Thyroid gland (tissue), 4 donors: Measurements from ENCODE around the gene CSF3R.

Experiments used
- POLR2A ChIP-seq, 2 donors: fragments of 450-650 bp; IDR thresholded peaks; one replicate each; pipeline ENCODE4 v1.6.1; 2017; ENCODE audit warnings: antibody characterized with exemption in 2 of 2, mild to moderate bottlenecking in 2 of 2, moderate library complexity in 1 of 2
- TF ChIP-seq, protein P1 (sequence below), 6 experiments: fragments of 200-600 bp in 3 of 6; fragments of 450-650 bp in 3 of 6; sonication (generic) in 3 of 6; IDR thresholded peaks; one replicate each; pipeline ENCODE4 v1.5.1; 2016 to 2019; ENCODE audit warnings: antibody characterized with exemption in 6 of 6, mild to moderate bottlenecking in 2 of 6, inconsistent platforms in 1 of 6, moderate library complexity in 1 of 6

DNA sequence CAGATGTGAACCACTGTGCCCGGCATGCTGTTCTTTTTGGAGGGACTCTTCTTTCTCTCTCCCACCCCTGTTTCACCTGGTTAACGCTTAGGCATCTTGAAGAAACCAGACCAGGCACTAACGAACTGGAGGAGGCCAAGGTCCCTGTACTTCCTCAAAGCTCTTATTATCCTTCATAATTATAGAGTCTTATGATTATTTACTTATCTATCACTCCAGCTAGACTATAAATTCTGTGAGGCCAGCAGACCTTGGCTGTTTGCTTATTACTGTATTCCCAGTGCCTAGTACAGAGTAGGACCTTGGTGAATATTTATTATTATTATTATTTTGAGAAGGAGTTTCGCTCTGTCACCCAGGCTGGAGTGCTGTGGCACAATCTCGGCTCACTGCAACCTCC lies 5.8 kb downstream of the CSF3R start:
- TF ChIP-seq, protein P1, sequence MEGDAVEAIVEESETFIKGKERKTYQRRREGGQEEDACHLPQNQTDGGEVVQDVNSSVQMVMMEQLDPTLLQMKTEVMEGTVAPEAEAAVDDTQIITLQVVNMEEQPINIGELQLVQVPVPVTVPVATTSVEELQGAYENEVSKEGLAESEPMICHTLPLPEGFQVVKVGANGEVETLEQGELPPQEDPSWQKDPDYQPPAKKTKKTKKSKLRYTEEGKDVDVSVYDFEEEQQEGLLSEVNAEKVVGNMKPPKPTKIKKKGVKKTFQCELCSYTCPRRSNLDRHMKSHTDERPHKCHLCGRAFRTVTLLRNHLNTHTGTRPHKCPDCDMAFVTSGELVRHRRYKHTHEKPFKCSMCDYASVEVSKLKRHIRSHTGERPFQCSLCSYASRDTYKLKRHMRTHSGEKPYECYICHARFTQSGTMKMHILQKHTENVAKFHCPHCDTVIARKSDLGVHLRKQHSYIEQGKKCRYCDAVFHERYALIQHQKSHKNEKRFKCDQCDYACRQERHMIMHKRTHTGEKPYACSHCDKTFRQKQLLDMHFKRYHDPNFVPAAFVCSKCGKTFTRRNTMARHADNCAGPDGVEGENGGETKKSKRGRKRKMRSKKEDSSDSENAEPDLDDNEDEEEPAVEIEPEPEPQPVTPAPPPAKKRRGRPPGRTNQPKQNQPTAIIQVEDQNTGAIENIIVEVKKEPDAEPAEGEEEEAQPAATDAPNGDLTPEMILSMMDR (IDR thresholded peaks at IDR 0.05), result no peak
- TF ChIP-seq POLR2A (IDR thresholded peaks at IDR 0.05), result no peak
